ENCODE data around the gene LPGAT1.

DNA sequence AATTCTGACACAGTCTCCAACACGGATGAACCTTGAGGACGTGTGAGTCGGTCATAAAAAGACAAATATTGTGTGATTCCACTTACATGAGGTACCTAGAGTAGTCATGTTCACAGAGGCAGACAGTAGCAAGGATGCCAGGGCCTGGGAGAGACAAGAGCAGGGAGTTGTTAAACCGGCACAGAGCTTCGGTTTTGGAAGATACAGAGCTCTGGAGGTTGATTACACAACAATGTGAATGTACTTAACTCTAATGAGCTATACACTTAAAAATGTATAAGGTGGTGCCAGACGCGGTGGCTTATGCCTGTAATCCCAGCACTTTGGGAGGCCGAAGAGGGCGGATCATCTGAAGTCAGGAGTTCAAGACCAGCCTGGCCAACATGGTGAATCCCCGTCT is 117.3 kb downstream of the LPGAT1 start:
- no peak for TF ChIP-seq CTCF (IDR thresholded peaks at IDR 0.05)
- TF ChIP-seq POLR2A (IDR thresholded peaks at IDR 0.05), result no peak

All from body of pancreas (tissue), 4 donors.